Panc1 (cell line): ENCODE results near the gene HNRNPLL. TPM values are rescaled to one million over a fixed set of nuclear protein-coding genes. Genes with fewer than 3 reads are reported as not detected.

Experiments
- ATAC-seq: fragments of 200-7000 bp; cut with Tn5 transposase; 2 replicates; pipeline ENCODE4 v1.9.1; 2020; ENCODE audit warnings: mild to moderate bottlenecking, moderate library complexity
- BruUV-seq: library from RNA; stranded (reverse); fragments of 400-500 nt; replicated peaks from 2 replicates; lab custom pipeline; 2021; lab: Mats Ljungman, UMichigan
- CTCF ChIA-PET: fragments of 300-600 bp; sonication (Branson Sonifier 250); formaldehyde crosslinking; loops from one replicate; lab custom pipeline; 2022; ENCODE audit warnings: antibody characterized with exemption; lab: Charles Lee
- POLR2A ChIA-PET: fragments of 300-600 bp; sonication (Branson Sonifier 250); formaldehyde crosslinking; loops from one replicate; lab custom pipeline; 2022; ENCODE audit warnings: antibody characterized with exemption; lab: Charles Lee
- DNase-seq: peaks from one replicate; pipeline ENCODE4 v3.0.0-alpha.2; 2010; ENCODE audit warnings: low read depth, low spot score
- H3K27ac ChIP-seq: 2 replicates; pipeline ENCODE4 v1.5.1; 2011; ENCODE audit warnings: mild to moderate bottlenecking, low read length, inconsistent platforms
- H3K27me3 ChIP-seq: fragments of 200-500 bp; sonication (Bioruptor generic); 2 replicates; pipeline ENCODE4 v1.6.0; 2014; ENCODE audit warnings: low read length, inconsistent platforms; ENCODE audit not compliant: control insufficient read depth, insufficient read depth
- H3K36me3 ChIP-seq: fragments of 200-500 bp; sonication (Bioruptor generic); 2 replicates; pipeline ENCODE4 v1.5.1; 2014; ENCODE audit warnings: inconsistent platforms, mild to moderate bottlenecking, low read length, moderate library complexity; ENCODE audit not compliant: control insufficient read depth, insufficient read depth
- H3K4me1 ChIP-seq: 2 replicates; pipeline ENCODE4 v1.5.1; 2011; ENCODE audit warnings: inconsistent platforms, mild to moderate bottlenecking, low read length, moderate library complexity; ENCODE audit not compliant: control insufficient read depth, insufficient read depth
- H3K4me3 ChIP-seq, 2 experiments: 2 replicates each; pipeline ENCODE4 v1.5.1; 2011 to 2012; ENCODE audit warnings: low read depth in 2 of 2, low read length in 2 of 2, mild to moderate bottlenecking in 2 of 2, inconsistent platforms in 1 of 2, moderate library complexity in 1 of 2
- H3K9me3 ChIP-seq: fragments of 200-500 bp; sonication (Bioruptor generic); 2 replicates; pipeline ENCODE4 v1.5.1; 2014; ENCODE audit warnings: low read depth, mild to moderate bottlenecking, inconsistent platforms, low read length, moderate library complexity; ENCODE audit not compliant: control insufficient read depth, insufficient read depth
- CTCF ChIP-seq: fragments of 450-650 bp; IDR thresholded peaks from 2 replicates; pipeline ENCODE4 v1.5.1; 2017; ENCODE audit warnings: mild to moderate bottlenecking
- POLR2AphosphoS5 ChIP-seq: IDR thresholded peaks from 2 replicates; pipeline ENCODE4 v1.6.1; 2012; ENCODE audit warnings: mild to moderate bottlenecking, low read depth, low read length, moderate library complexity
- REST ChIP-seq, 2 experiments: IDR thresholded peaks; 2 replicates each; pipeline ENCODE4 v1.6.1; 2011 to 2012; ENCODE audit warnings: low read depth in 2 of 2, control low read depth in 1 of 2, low read length in 1 of 2, mild to moderate bottlenecking in 1 of 2, moderate library complexity in 1 of 2; ENCODE audit not compliant: insufficient read depth in 1 of 2
- SIN3A ChIP-seq: IDR thresholded peaks from 2 replicates; pipeline ENCODE4 v1.6.1; 2012; ENCODE audit warnings: low read depth, mild to moderate bottlenecking, low read length, moderate library complexity, borderline replicate concordance; ENCODE audit not compliant: insufficient read depth
- TCF7L2 ChIP-seq: IDR thresholded peaks from 2 replicates; pipeline ENCODE4 v1.6.1; 2011; ENCODE audit warnings: mild to moderate bottlenecking, low read depth, low read length, inconsistent platforms
- in situ Hi-C: cut with HindIII; loops from 2 replicates; pipeline ENCODE4 v1.10.0; 2016; ENCODE audit warnings: low sequenced_read_pairs, low pct_unique_long_range_greater_than_20kb
- intact Hi-C: fragments of 100-400 bp; cut with micrococcal nuclease; formaldehyde crosslinking; loops from one replicate; pipeline ENCODE4 v1.10.0; 2022; ENCODE audit not compliant: unreplicated experiment
- total RNA-seq: library from RNA; stranded (reverse); gene quantifications from one replicate; pipeline ENCODE4 v1.2.1, GENCODE V29; 2021; ENCODE audit not compliant: unreplicated experiment

Gene HNRNPLL
- total RNA-seq, 1 experiment from 2014 or later: 69.8 TPM

GRCh38 chr2:38535744-38536506 lies 66.8 kb downstream of the HNRNPLL start:
- BruUV-seq: no TSS peak
- TF ChIP-seq SIN3A (no peak), TCF7L2 (peak; percentile 70), CTCF (peak; percentile 97), REST (IDR thresholded peaks at IDR 0.05; ENCODE audit: insufficient read depth in 1 of 2, low read depth in 2 of 2, low read length in 1 of 2) (no peak), POLR2AphosphoS5 (no peak)
- intact Hi-C loops: loop anchor here (5.0 kb wide), 2 partner anchors 191 to 206 kb away; no protein-coding TSS in a partner anchor
- H3K36me3 ChIP-seq: no peaks in the 10 kb centered on the region
- peak; percentile 96 for ATAC-seq
- no peaks in the 10 kb centered on the region for H3K9me3 ChIP-seq
- in situ Hi-C loops: no loop called here
- DNase-seq: no peak
- H3K4me3 ChIP-seq: peak overlapping the region; percentile 62 to 70
- H3K27ac ChIP-seq: peak overlapping the region; percentile 73
- no peaks in the 10 kb centered on the region for H3K27me3 ChIP-seq
- CTCF ChIA-PET: interaction anchor here (0.5 to 1.0 kb wide), 7 partner anchors 10 to 1863 kb away, joined by 3 to 7 read pairs (median 4); no protein-coding TSS in a partner anchor
- POLR2A ChIA-PET: interaction anchor here (0.6 to 0.7 kb wide), 2 partner anchors 9 to 60 kb away, joined by 11 to 16 read pairs; no protein-coding TSS in a partner anchor
- peaks cover 1% of the 10 kb centered on the region; the same call in 1 of the 2 replicates for H3K4me1 ChIP-seq

GRCh38 chr2:38535404-38535743 lies 67.4 kb downstream of the HNRNPLL start:
- Histone ChIP-seq H3K36me3 (no peaks in the 10 kb centered on the region), H3K4me1 (no peaks in the 10 kb centered on the region; the same call in 1 of the 2 replicates), H3K27me3 (no peaks in the 10 kb centered on the region), H3K9me3 (no peaks in the 10 kb centered on the region), H3K27ac (peak overlapping the region; percentile 73; the same call in 1 of the 2 replicates), H3K4me3 (peak overlapping the region in 1 of 2 experiments; percentile 70; a peak in 2 of 4 replicates)
- BruUV-seq: no TSS peak
- POLR2A ChIA-PET: interaction anchor here (0.5 to 0.6 kb wide), 2 partner anchors 10 to 235 kb away, joined by 8 to 16 read pairs; no protein-coding TSS in a partner anchor
- intact Hi-C loops: loop anchor here (5.0 kb wide), 2 partner anchors 192 to 207 kb away; no protein-coding TSS in a partner anchor
- ATAC-seq (no peak), DNase-seq (no peak)
- in situ Hi-C loops: no loop called here
- TF ChIP-seq REST (IDR thresholded peaks at IDR 0.05; ENCODE audit: insufficient read depth in 1 of 2, low read depth in 2 of 2, low read length in 1 of 2): no peak
- TF ChIP-seq CTCF: no peak
- no peak for TF ChIP-seq TCF7L2
- TF ChIP-seq SIN3A: no peak
- TF ChIP-seq POLR2AphosphoS5: no peak
- CTCF ChIA-PET: interaction anchor here (0.6 kb wide), 1 partner anchor 219 kb away, joined by 7 read pairs; no protein-coding TSS in a partner anchor
